Endothelial cell of umbilical vein (primary cell): ENCODE measurements around the gene PRKCSH. TPM values are rescaled to one million over a fixed set of nuclear protein-coding genes. Genes with fewer than 3 reads are reported as not detected.
A peak's percentile ranks its signal among the peaks of the same experiment; 100 is the strongest.

ENCODE experiments used
- BruUV-seq: library from RNA; stranded (reverse); fragments of 400-500 nt; replicated peaks from 2 replicates; lab custom pipeline; 2021; lab: Mats Ljungman, UMichigan
- CTCF ChIA-PET: fragments of 300-600, 350-600 bp; sonication (Branson Sonifier 250); formaldehyde crosslinking; loops from one replicate; lab custom pipeline; 2021; ENCODE audit warnings: antibody characterized with exemption, inconsistent platforms; lab: Charles Lee
- POLR2A ChIA-PET: fragments of 300-600, 350-600 bp; sonication (Branson Sonifier 250); formaldehyde crosslinking; loops from one replicate; lab custom pipeline; 2021; ENCODE audit warnings: antibody characterized with exemption, inconsistent platforms; lab: Charles Lee
- DNase-seq: peaks from one replicate; pipeline ENCODE4 v3.0.0-alpha.2; 2011; ENCODE audit warnings: low read depth, low spot score
- FAIRE-seq: peaks from 2 replicates; lab custom pipeline; 2011; peaks lifted over from hg19 to GRCh38; lab: Jason Lieb, UNC
- H2AFZ ChIP-seq: 2 replicates; pipeline ENCODE4 v1.6.0; 2012; ENCODE audit warnings: low read depth, low read length, control low read depth, inconsistent platforms
- H3K27ac ChIP-seq: 2 replicates; pipeline ENCODE4 v1.5.1; 2011; ENCODE audit warnings: low read depth, mild to moderate bottlenecking, control low read depth, low read length, moderate library complexity; ENCODE audit not compliant: insufficient read depth
- H3K27me3 ChIP-seq, 2 experiments: 2 replicates each; pipeline versions ENCODE4 v1.6.0 to v1.6.1; 2011; ENCODE audit warnings: low read length in 2 of 2, mixed read lengths in 1 of 2; ENCODE audit not compliant: control insufficient read depth in 2 of 2, insufficient read depth in 2 of 2
- H3K36me3 ChIP-seq, 2 experiments: 2 replicates in 1 of 2; 3 replicates in 1 of 2; pipeline ENCODE4 v1.5.1; 2011; ENCODE audit warnings: low read length in 2 of 2, mild to moderate bottlenecking in 1 of 2, moderate library complexity in 1 of 2; ENCODE audit not compliant: control insufficient read depth in 2 of 2, insufficient read depth in 2 of 2; ENCODE audit errors: extremely low read depth in 1 of 2
- H3K4me1 ChIP-seq: 3 replicates; pipeline ENCODE4 v1.5.1; 2011; ENCODE audit warnings: mild to moderate bottlenecking, low read length; ENCODE audit not compliant: control insufficient read depth, insufficient read depth; ENCODE audit errors: extremely low read depth
- H3K4me2 ChIP-seq: 2 replicates; pipeline ENCODE4 v1.6.1; 2011; ENCODE audit warnings: low read length, control low read depth, mixed read lengths; ENCODE audit not compliant: insufficient read depth
- H3K4me3 ChIP-seq, 3 experiments: fragments of 200-600 bp in 1 of 3; sonication (generic), shearing (Covaris generic) in 1 of 3; replicated peaks in 1 of 3; 2 replicates each; pipeline ENCODE4 v1.5.1; 2011 to 2016; ENCODE audit warnings: control low read depth in 3 of 3, low read length in 3 of 3, mild to moderate bottlenecking in 2 of 3, inconsistent platforms in 1 of 3, low read depth in 1 of 3, moderate library complexity in 1 of 3; ENCODE audit not compliant: insufficient read depth in 1 of 3
- H3K79me2 ChIP-seq: 2 replicates; pipeline ENCODE4 v1.6.0; 2012; ENCODE audit warnings: low read length, inconsistent platforms; ENCODE audit not compliant: control insufficient read depth, insufficient read depth
- H3K9ac ChIP-seq: replicated peaks from 2 replicates; pipeline ENCODE3; 2011; ENCODE audit warnings: low read length, control low read depth; ENCODE audit not compliant: insufficient read depth; ENCODE audit errors: extremely low read depth
- H3K9me1 ChIP-seq: replicated peaks from 3 replicates; pipeline ENCODE4 v1.6.0; 2011; ENCODE audit warnings: mild to moderate bottlenecking, low read length; ENCODE audit not compliant: control insufficient read depth, insufficient read depth; ENCODE audit errors: extremely low read depth
- H3K9me3 ChIP-seq: replicated peaks from 2 replicates; pipeline ENCODE4 v1.5.1; 2012; ENCODE audit warnings: low read length, inconsistent platforms; ENCODE audit not compliant: control insufficient read depth, insufficient read depth
- H4K20me1 ChIP-seq: replicated peaks from 2 replicates; pipeline ENCODE3; 2011; ENCODE audit warnings: mild to moderate bottlenecking, low read length; ENCODE audit not compliant: control insufficient read depth, insufficient read depth; ENCODE audit errors: extremely low read depth
- CTCF ChIP-seq, 2 donors: IDR thresholded peaks; 1 replicate in 1 of 2; 2 replicates in 1 of 2; pipeline ENCODE4 v1.5.1; 2011; ENCODE audit warnings: low read length in 2 of 2, mild to moderate bottlenecking in 2 of 2, moderate library complexity in 2 of 2, control low read depth in 1 of 2, inconsistent platforms in 1 of 2, low read depth in 1 of 2; ENCODE audit not compliant: insufficient read depth in 1 of 2; ENCODE audit errors: extremely low read depth in 1 of 2
- EZH2 ChIP-seq: IDR thresholded peaks from 2 replicates; pipeline ENCODE4 v1.6.1; 2012; ENCODE audit warnings: borderline replicate concordance, low read depth, mild to moderate bottlenecking, moderate library complexity, low read length, inconsistent platforms; ENCODE audit not compliant: severe bottlenecking
- FOS ChIP-seq: IDR thresholded peaks from 2 replicates; pipeline ENCODE4 v1.6.1; 2011; ENCODE audit warnings: mild to moderate bottlenecking, low read length, moderate library complexity, borderline replicate concordance; ENCODE audit not compliant: insufficient read depth
- GATA2 ChIP-seq: IDR thresholded peaks from 2 replicates; pipeline ENCODE4 v1.7.0; 2011; ENCODE audit warnings: low read depth, mild to moderate bottlenecking, moderate library complexity, mixed read lengths, low read length; ENCODE audit not compliant: insufficient read length, insufficient read depth
- JUN ChIP-seq: IDR thresholded peaks from 2 replicates; pipeline ENCODE4 v1.6.1; 2011; ENCODE audit warnings: borderline replicate concordance, low read depth; ENCODE audit not compliant: insufficient read length, insufficient read depth
- MAX ChIP-seq: IDR thresholded peaks from 2 replicates; pipeline ENCODE4 v1.6.1; 2011; ENCODE audit not compliant: insufficient read depth, insufficient read length
- MYC ChIP-seq: IDR thresholded peaks from one replicate; pipeline ENCODE4 v1.6.1; 2011; ENCODE audit warnings: mild to moderate bottlenecking, low read depth, low read length
- POLR2A ChIP-seq: IDR thresholded peaks from 2 replicates; pipeline ENCODE4 v1.6.1; 2012; ENCODE audit warnings: low read depth, mild to moderate bottlenecking, control low read depth, low read length
- POLR2AphosphoS5 ChIP-seq: IDR thresholded peaks from 2 replicates; pipeline ENCODE4 v1.6.1; 2012; ENCODE audit warnings: low read depth, mild to moderate bottlenecking, control low read depth, low read length, moderate library complexity; ENCODE audit not compliant: insufficient read depth
- dilution Hi-C: fragments of 300-500 bp; cut with MboI; formaldehyde crosslinking; loops from one replicate; pipeline ENCODE4 v1.15.0; 2019; ENCODE audit warnings: low sequenced_read_pairs; ENCODE audit not compliant: extremely low pct_ligation_motif_present
- intact Hi-C: fragments of 100-400 bp; cut with micrococcal nuclease; formaldehyde crosslinking; loops from one replicate; pipeline ENCODE4 v1.10.0; 2022
- polyA plus RNA-seq, 4 experiments: library from polyadenylated mRNA; depleted of rRNA in 3 of 4; stranded (reverse) in 3 of 4; unstranded in 1 of 4; fragments of >200 nt; gene quantifications; 2 replicates each; pipeline versions ENCODE4 v1.2.1 to v1.2.3, GENCODE V29; 2011 to 2012; ENCODE audit warnings: missing spikeins in 1 of 4
- total RNA-seq: library from RNA; stranded (reverse); gene quantifications from 2 replicates; pipeline ENCODE4 v1.2.3, GENCODE V29; 2021

PRKCSH gene
- total and polyA plus RNA-seq, 2 donors (not counting 3 experiments of a cell fraction or from before 2014, with no cell fraction given), result 215 to 425 TPM

- Histone ChIP-seq H2AFZ (no peak overlapping the region), H3K27ac (no peak overlapping the region), H3K4me3 (no peak overlapping the region), H3K36me3 (peaks cover 3 to 9% of the 10 kb centered on the region in 2 experiments), H3K9me3 (no peaks in the 10 kb centered on the region), H4K20me1 (no peaks in the 10 kb centered on the region), H3K4me1 (no peaks in the 10 kb centered on the region), H3K27me3 (no peaks in the 10 kb centered on the region), H3K4me2 (no peak overlapping the region), H3K79me2 (no peaks in the 10 kb centered on the region), H3K9me1 (no peaks in the 10 kb centered on the region), H3K9ac (no peak overlapping the region)
- DNase-seq (peak; percentile 48), FAIRE-seq (peak; percentile 80)
- intact Hi-C loops, result loop anchor here (1.0 to 5.0 kb wide), 2 partner anchors 41 to 91 kb away; partner anchors contain the start of gene CNN1
- ChIA-PET POLR2A (no interaction called here), CTCF (interaction anchor here (1.0 to 2.0 kb wide), 4 partner anchors 9 to 92 kb away, joined by 3 to 7 read pairs (median 4); partner anchors contain the start of gene ZNF653)
- dilution Hi-C loops, result no loop called here
- TF ChIP-seq CTCF (IDR thresholded peaks at IDR 0.05; ENCODE audit: extremely low read depth in 1 of 2, insufficient read depth in 1 of 2, low read depth in 1 of 2, low read length in 2 of 2), result peak; percentile 79 to 82
- TF ChIP-seq MAX, result no peak
- no TSS peak for BruUV-seq
These were observed 61.1 kb downstream of the PRKCSH start for GRCh38 chr19:11496391-11497163.

- H3K4me2 ChIP-seq, result no peak overlapping the region
- H4K20me1 ChIP-seq, result no peaks in the 10 kb centered on the region
- H3K36me3 ChIP-seq, result peaks cover 3 to 9% of the 10 kb centered on the region in 2 experiments
- DNase-seq, result no peak
- no TSS peak for BruUV-seq
- intact Hi-C loops (loop anchor here (5.0 kb wide), 1 partner anchor 38 kb away; the partner anchor contains the start of gene CNN1), dilution Hi-C loops (no loop called here)
- H3K27ac ChIP-seq, result no peak overlapping the region
- POLR2A ChIA-PET, result no interaction called here
- H3K4me3 ChIP-seq, result no peak overlapping the region
- H3K4me1 ChIP-seq, result no peaks in the 10 kb centered on the region
- FAIRE-seq, result no peak
- H3K27me3 ChIP-seq, result no peaks in the 10 kb centered on the region
- TF ChIP-seq POLR2A, result no peak
- no peak for TF ChIP-seq GATA2
- TF ChIP-seq JUN, result no peak
- TF ChIP-seq CTCF (IDR thresholded peaks at IDR 0.05; ENCODE audit: extremely low read depth in 1 of 2, insufficient read depth in 1 of 2, low read depth in 1 of 2, low read length in 2 of 2), result no peak
- no peak for TF ChIP-seq FOS
- no peak for TF ChIP-seq MAX
- no peak for TF ChIP-seq EZH2
- TF ChIP-seq POLR2AphosphoS5, result no peak
- TF ChIP-seq MYC, result no peak
- no peaks in the 10 kb centered on the region for H3K79me2 ChIP-seq
- CTCF ChIA-PET, result no interaction called here
- H3K9me1 ChIP-seq, result no peaks in the 10 kb centered on the region
- H2AFZ ChIP-seq, result no peak overlapping the region
- no peaks in the 10 kb centered on the region for H3K9me3 ChIP-seq
- H3K9ac ChIP-seq, result no peak overlapping the region
These were observed 63.8 kb downstream of the PRKCSH start for GRCh38 chr19:11499220-11499726.
